GM19463 (cell line): ENCODE measurements around the gene GPR68.
"Not testable (repeated sequence)": the region's sequence is repeated elsewhere in the genome, so short reads cannot be mapped to it uniquely, and the experiment has no call there.

ENCODE experiments used
- ATAC-seq: cut with Tn5 transposase; IDR thresholded peaks from one replicate; pipeline ENCODE4 v1.9.1; 2021; ENCODE audit warnings: mild to moderate bottlenecking, moderate library complexity; ENCODE audit not compliant: unreplicated experiment

Gene GPR68

GRCh38 chr14:91254461-91254860, 10.0 kb upstream of the GPR68 start:
- ATAC-seq = no peak

- ATAC-seq = no peak
Measured at GRCh38 chr14:91253795-91254323, 9.4 kb upstream of the GPR68 start.

- no peak for ATAC-seq
Measured at GRCh38 chr14:91252871-91253794, 8.6 kb upstream of the GPR68 start.

- ATAC-seq = no peak
Measured at GRCh38 chr14:91250912-91251311, 6.4 kb upstream of the GPR68 start.

GRCh38 chr14:91249841-91250616, 5.5 kb upstream of the GPR68 start:
- ATAC-seq = peak; percentile 93

GRCh38 chr14:91246051-91246852, 1.7 kb upstream of the GPR68 start:
- ATAC-seq = no peak

- not testable (repeated sequence) for ATAC-seq
Measured at GRCh38 chr14:91245616-91246015, 1.1 kb upstream of the GPR68 start.

- ATAC-seq = no peak
Measured at GRCh38 chr14:91245029-91245428, 525 bp upstream of the GPR68 start.

- ATAC-seq = no peak
Measured at GRCh38 chr14:91243074-91243471, 1.4 kb downstream of the GPR68 start.

- no peak for ATAC-seq
Measured at GRCh38 chr14:91242635-91243034, 1.9 kb downstream of the GPR68 start.

GRCh38 chr14:91241863-91242262, 2.6 kb downstream of the GPR68 start:
- ATAC-seq = peak; percentile 52

- no peak for ATAC-seq
Measured at GRCh38 chr14:91238661-91239060, 5.8 kb downstream of the GPR68 start.

- ATAC-seq = no peak
Measured at GRCh38 chr14:91238085-91238484, 6.4 kb downstream of the GPR68 start.

- ATAC-seq = no peak
Measured at GRCh38 chr14:91237219-91237618, 7.3 kb downstream of the GPR68 start.

GRCh38 chr14:91235841-91236240, 8.7 kb downstream of the GPR68 start:
- ATAC-seq = no peak

GRCh38 chr14:91234791-91235114, 9.8 kb downstream of the GPR68 start:
- no peak for ATAC-seq

- no peak for ATAC-seq
Measured at GRCh38 chr14:91233936-91234790, 10.3 kb downstream of the GPR68 start.

GRCh38 chr14:91232603-91233002, 11.9 kb downstream of the GPR68 start:
- no peak for ATAC-seq

- ATAC-seq = no peak
Measured at GRCh38 chr14:91232052-91232451, 12.5 kb downstream of the GPR68 start.

GRCh38 chr14:91231446-91231845, 13.1 kb downstream of the GPR68 start:
- no peak for ATAC-seq
